GM03348 (cell line): ENCODE data around the gene MARS1.

Experiments
- DNase-seq: peaks from one replicate; pipeline ENCODE4 v3.0.0; 2012; ENCODE audit warnings: low spot score

MARS1 gene

GRCh38 chr12:57458665-57459054 lies 29.2 kb upstream of the MARS1 start:
- no peak for DNase-seq

- DNase-seq: peak; percentile 91
Observed at GRCh38 chr12:57459055-57459749, 28.7 kb upstream of the MARS1 start.

- peak; percentile 77 for DNase-seq
Observed at GRCh38 chr12:57459750-57460467, 28.0 kb upstream of the MARS1 start, which contains the start of gene GLI1. GLI1 (plus strand) TSS chr12:57459785; CDS start chr12:57463692, 3,907 bp downstream.

- DNase-seq: no peak
Observed at GRCh38 chr12:57460468-57460784, 27.4 kb upstream of the MARS1 start.

- DNase-seq: no peak
Observed at GRCh38 chr12:57460841-57461275, 27.0 kb upstream of the MARS1 start.

- DNase-seq: peak; percentile 87
Observed at GRCh38 chr12:57461276-57461916, 26.5 kb upstream of the MARS1 start.

GRCh38 chr12:57461917-57462250 lies 26.0 kb upstream of the MARS1 start:
- peak; percentile 27 for DNase-seq

GRCh38 chr12:57462251-57462911 lies 25.5 kb upstream of the MARS1 start:
- peak; percentile 92 for DNase-seq

- DNase-seq: no peak
Observed at GRCh38 chr12:57462912-57463253, 25.0 kb upstream of the MARS1 start.

GRCh38 chr12:57464569-57464968 lies 23.3 kb upstream of the MARS1 start:
- no peak for DNase-seq

GRCh38 chr12:57465030-57465746 lies 22.7 kb upstream of the MARS1 start:
- no peak for DNase-seq

- no peak for DNase-seq
Observed at GRCh38 chr12:57465747-57466505, 21.9 kb upstream of the MARS1 start.

GRCh38 chr12:57467212-57467874 lies 20.5 kb upstream of the MARS1 start:
- DNase-seq: no peak

GRCh38 chr12:57467915-57468314 lies 20.0 kb upstream of the MARS1 start:
- no peak for DNase-seq

- DNase-seq: no peak
Observed at GRCh38 chr12:57469296-57470164, 18.3 kb upstream of the MARS1 start.

GRCh38 chr12:57470286-57470969 lies 17.4 kb upstream of the MARS1 start:
- no peak for DNase-seq

- DNase-seq: no peak
Observed at GRCh38 chr12:57470970-57471656, 16.8 kb upstream of the MARS1 start.

- no peak for DNase-seq
Observed at GRCh38 chr12:57471661-57472060, 16.2 kb upstream of the MARS1 start.

- no peak for DNase-seq
Observed at GRCh38 chr12:57472391-57472790, 15.5 kb upstream of the MARS1 start.
